ENCODE results near the gene TMEM175. TPM values are rescaled to one million over a fixed set of nuclear protein-coding genes. Genes with fewer than 3 reads are reported as not detected.

Gene TMEM175
- total RNA-seq, 1 donor from 2014 or later: 56.5 TPM

GRCh38 chr4:957231-957580 is 24.9 kb downstream of the TMEM175 start:
- H3K27ac ChIP-seq: no peak overlapping the region
- intact Hi-C loops (cut with DNase I): no loop called here
- peaks cover 5% of the 10 kb centered on the region for H3K4me1 ChIP-seq
- DNase-seq (ENCODE audit: extremely low spot score in 2 of 2): no peak
- H3K27me3 ChIP-seq: no peaks in the 10 kb centered on the region
- TF ChIP-seq POLR2AphosphoS5 (IDR thresholded peaks at IDR 0.05; ENCODE audit: insufficient read depth in 1 of 2, low read depth in 1 of 2) (no peak), POLR2A (IDR thresholded peaks at IDR 0.05) (no peak), CTCF (IDR thresholded peaks at IDR 0.05) (no peak)
- H3K9me3 ChIP-seq: no peaks in the 10 kb centered on the region
- H3K36me3 ChIP-seq: peaks cover 0 to 33% of the 10 kb centered on the region in 2 donors
- H3K4me3 ChIP-seq: no peak overlapping the region

- Histone ChIP-seq H3K4me1 (peaks cover 10% of the 10 kb centered on the region), H3K27me3 (no peaks in the 10 kb centered on the region), H3K27ac (no peak overlapping the region), H3K9me3 (no peaks in the 10 kb centered on the region), H3K4me3 (no peak overlapping the region), H3K36me3 (peaks cover 0 to 38% of the 10 kb centered on the region in 2 donors)
- no peak for DNase-seq (ENCODE audit: extremely low spot score in 2 of 2)
- TF ChIP-seq POLR2AphosphoS5 (IDR thresholded peaks at IDR 0.05; ENCODE audit: insufficient read depth in 1 of 2, low read depth in 1 of 2): no peak
- TF ChIP-seq POLR2A (IDR thresholded peaks at IDR 0.05): no peak
- no peak for TF ChIP-seq CTCF (IDR thresholded peaks at IDR 0.05)
- intact Hi-C loops (cut with DNase I): no loop called here
These were observed 25.5 kb downstream of the TMEM175 start for GRCh38 chr4:957581-958313.

GRCh38 chr4:958314-958665 is 26.0 kb downstream of the TMEM175 start:
- no peaks in the 10 kb centered on the region for H3K9me3 ChIP-seq
- H3K4me1 ChIP-seq: peaks cover 15% of the 10 kb centered on the region
- peaks cover 0 to 42% of the 10 kb centered on the region in 2 donors for H3K36me3 ChIP-seq
- no peaks in the 10 kb centered on the region for H3K27me3 ChIP-seq
- no peak overlapping the region for H3K4me3 ChIP-seq
- no peak for TF ChIP-seq POLR2AphosphoS5 (IDR thresholded peaks at IDR 0.05; ENCODE audit: insufficient read depth in 1 of 2, low read depth in 1 of 2)
- TF ChIP-seq CTCF (IDR thresholded peaks at IDR 0.05): no peak
- TF ChIP-seq POLR2A (IDR thresholded peaks at IDR 0.05): no peak
- intact Hi-C loops (cut with DNase I): no loop called here
- H3K27ac ChIP-seq: no peak overlapping the region
- no peak for DNase-seq (ENCODE audit: extremely low spot score in 2 of 2)

- peaks cover 17% of the 10 kb centered on the region for H3K4me1 ChIP-seq
- no peaks in the 10 kb centered on the region for H3K27me3 ChIP-seq
- DNase-seq (ENCODE audit: extremely low spot score in 2 of 2): no peak
- intact Hi-C loops (cut with DNase I): no loop called here
- TF ChIP-seq CTCF (IDR thresholded peaks at IDR 0.05): no peak
- TF ChIP-seq POLR2A (IDR thresholded peaks at IDR 0.05): no peak
- TF ChIP-seq POLR2AphosphoS5 (IDR thresholded peaks at IDR 0.05; ENCODE audit: insufficient read depth in 1 of 2, low read depth in 1 of 2): no peak
- H3K9me3 ChIP-seq: no peaks in the 10 kb centered on the region
- no peak overlapping the region for H3K27ac ChIP-seq
- peaks cover 0 to 37% of the 10 kb centered on the region in 2 donors for H3K36me3 ChIP-seq
- H3K4me3 ChIP-seq: no peak overlapping the region
These were observed 26.6 kb downstream of the TMEM175 start for GRCh38 chr4:958696-959337.

Measured in vagina (tissue), 2 donors.